HG02763 (cell line): ENCODE results near the gene TSPOAP1.

ENCODE experiments used
- ATAC-seq: cut with Tn5 transposase; IDR thresholded peaks from one replicate; pipeline ENCODE4 v1.9.1; 2021; ENCODE audit warnings: mild to moderate bottlenecking, moderate library complexity; ENCODE audit not compliant: unreplicated experiment

Gene TSPOAP1

GRCh38 chr17:58280480-58281217 lies 47.9 kb downstream of the TSPOAP1 start, which contains the start of gene MPO:
TSS of gene MPO (minus strand) at chr17:58280935. CDS start at chr17:58280758, 177 bp downstream.
- no peak for ATAC-seq

GRCh38 chr17:58279736-58280479 lies 48.7 kb downstream of the TSPOAP1 start:
- no peak for ATAC-seq

GRCh38 chr17:58279016-58279711 lies 49.4 kb downstream of the TSPOAP1 start:
- no peak for ATAC-seq

GRCh38 chr17:58278661-58279015 lies 50.0 kb downstream of the TSPOAP1 start:
- ATAC-seq, result no peak

GRCh38 chr17:58277802-58278595 lies 50.6 kb downstream of the TSPOAP1 start:
- no peak for ATAC-seq

GRCh38 chr17:58277107-58277801 lies 51.3 kb downstream of the TSPOAP1 start:
- ATAC-seq, result no peak

- no peak for ATAC-seq
Observed at GRCh38 chr17:58276423-58276822, 52.2 kb downstream of the TSPOAP1 start.

GRCh38 chr17:58275417-58275816 lies 53.2 kb downstream of the TSPOAP1 start:
- no peak for ATAC-seq

GRCh38 chr17:58273453-58274104 lies 55.0 kb downstream of the TSPOAP1 start:
- ATAC-seq, result no peak

GRCh38 chr17:58272367-58273280 lies 56.0 kb downstream of the TSPOAP1 start:
- ATAC-seq, result no peak

- ATAC-seq, result no peak
Observed at GRCh38 chr17:58271216-58271931, 57.2 kb downstream of the TSPOAP1 start.

GRCh38 chr17:58270476-58271215 lies 57.9 kb downstream of the TSPOAP1 start:
- no peak for ATAC-seq

- ATAC-seq, result no peak
Observed at GRCh38 chr17:58269557-58270291, 58.9 kb downstream of the TSPOAP1 start.

GRCh38 chr17:58268774-58269556 lies 59.6 kb downstream of the TSPOAP1 start:
- no peak for ATAC-seq

GRCh38 chr17:58268326-58268725 lies 60.3 kb downstream of the TSPOAP1 start:
- ATAC-seq, result no peak
